GM20000 (cell line): ENCODE measurements around the gene CCNY.

ENCODE experiments used
- DNase-seq: peaks from one replicate; pipeline ENCODE4 v3.0.0; 2012; ENCODE audit warnings: low spot score
- CTCF ChIP-seq: IDR thresholded peaks from 2 replicates; pipeline ENCODE4 v1.5.1; 2012; ENCODE audit warnings: mild to moderate bottlenecking, control low read depth; ENCODE audit errors: extremely low read depth, missing control alignments

Gene CCNY

GRCh38 chr10:35498693-35499092, 162.4 kb downstream of the CCNY start:
- peak; percentile 40 for DNase-seq
- no peak for TF ChIP-seq CTCF

GRCh38 chr10:35501923-35502322, 165.6 kb downstream of the CCNY start:
- no peak for DNase-seq
- TF ChIP-seq CTCF = no peak

GRCh38 chr10:35502692-35503091, 166.4 kb downstream of the CCNY start:
- no peak for DNase-seq
- TF ChIP-seq CTCF = no peak

GRCh38 chr10:35503578-35503977, 167.3 kb downstream of the CCNY start:
- TF ChIP-seq CTCF = no peak
- DNase-seq = no peak

GRCh38 chr10:35504132-35504531, 167.8 kb downstream of the CCNY start:
- no peak for TF ChIP-seq CTCF
- no peak for DNase-seq

- no peak for DNase-seq
- no peak for TF ChIP-seq CTCF
Measured at GRCh38 chr10:35505241-35505873, 169.0 kb downstream of the CCNY start.

GRCh38 chr10:35506741-35507140, 170.4 kb downstream of the CCNY start:
- DNase-seq = no peak
- no peak for TF ChIP-seq CTCF
